Liver (tissue), 3 donors: ENCODE data around the gene EFCAB11.

ENCODE experiments used
- FOXA1 ChIP-seq: IDR thresholded peaks from 2 replicates; pipeline ENCODE4 v1.6.1; 2016; ENCODE audit warnings: antibody characterized with exemption
- JUND ChIP-seq, 2 donors: IDR thresholded peaks; 2 replicates each; pipeline ENCODE4 v1.6.1; 2016; ENCODE audit warnings: antibody characterized with exemption in 2 of 2
- RAD21 ChIP-seq, 2 donors: IDR thresholded peaks; 2 replicates each; pipeline ENCODE4 v1.6.1; 2016; ENCODE audit warnings: antibody characterized with exemption in 2 of 2, mild to moderate bottlenecking in 2 of 2
- RXRA ChIP-seq, 2 donors: IDR thresholded peaks; 2 replicates each; pipeline ENCODE4 v1.6.1; 2017 to 2018; ENCODE audit warnings: antibody characterized with exemption in 2 of 2, mild to moderate bottlenecking in 1 of 2
- TAF1 ChIP-seq: conservative IDR thresholded peaks from 2 replicates; pipeline ENCODE4 v1.6.1; 2016; ENCODE audit warnings: antibody characterized with exemption, mild to moderate bottlenecking
- YY1 ChIP-seq: IDR thresholded peaks from 2 replicates; pipeline ENCODE4 v1.6.1; 2016; ENCODE audit warnings: antibody characterized with exemption, mild to moderate bottlenecking
- TF ChIP-seq, protein P1 (sequence below): fragments of 150-350 bp; IDR thresholded peaks from 2 replicates; pipeline ENCODE4 v1.5.1; 2017; ENCODE audit warnings: improper control_type of control experiment, low read depth, low read length; ENCODE audit not compliant: missing input control
- TF ChIP-seq, protein P2 (sequence below): IDR thresholded peaks from 2 replicates; pipeline ENCODE4 v1.6.1; 2016; ENCODE audit warnings: antibody characterized with exemption, mild to moderate bottlenecking
- TF ChIP-seq, protein P3 (sequence below): IDR thresholded peaks from 2 replicates; pipeline ENCODE4 v1.6.1; 2016; ENCODE audit warnings: antibody characterized with exemption
- TF ChIP-seq, protein P4 (sequence below): IDR thresholded peaks from 2 replicates; pipeline ENCODE4 v1.6.1; 2016; ENCODE audit warnings: antibody characterized with exemption
- donor health status: healthy.
- donor health status: healthy.

DNA sequence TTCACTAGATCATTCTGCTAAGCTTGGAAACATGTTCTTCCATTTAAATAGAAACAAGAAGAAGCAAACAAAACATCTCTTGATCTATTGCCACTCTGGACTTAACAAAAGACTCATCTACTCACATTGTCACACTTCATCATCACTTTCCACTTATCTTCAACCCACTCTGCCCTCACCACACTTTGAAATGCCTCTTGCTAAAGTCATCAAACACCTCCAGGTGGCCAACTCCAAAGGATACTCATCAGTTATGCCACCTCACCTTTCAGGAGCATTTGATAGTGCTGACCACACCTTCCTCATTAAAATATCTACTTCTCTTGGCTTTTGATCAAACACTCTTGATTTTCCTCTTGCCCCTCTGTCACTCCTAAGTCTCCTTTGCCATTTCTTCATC, 7.2 kb downstream of the EFCAB11 start:
- TF ChIP-seq, protein P1, sequence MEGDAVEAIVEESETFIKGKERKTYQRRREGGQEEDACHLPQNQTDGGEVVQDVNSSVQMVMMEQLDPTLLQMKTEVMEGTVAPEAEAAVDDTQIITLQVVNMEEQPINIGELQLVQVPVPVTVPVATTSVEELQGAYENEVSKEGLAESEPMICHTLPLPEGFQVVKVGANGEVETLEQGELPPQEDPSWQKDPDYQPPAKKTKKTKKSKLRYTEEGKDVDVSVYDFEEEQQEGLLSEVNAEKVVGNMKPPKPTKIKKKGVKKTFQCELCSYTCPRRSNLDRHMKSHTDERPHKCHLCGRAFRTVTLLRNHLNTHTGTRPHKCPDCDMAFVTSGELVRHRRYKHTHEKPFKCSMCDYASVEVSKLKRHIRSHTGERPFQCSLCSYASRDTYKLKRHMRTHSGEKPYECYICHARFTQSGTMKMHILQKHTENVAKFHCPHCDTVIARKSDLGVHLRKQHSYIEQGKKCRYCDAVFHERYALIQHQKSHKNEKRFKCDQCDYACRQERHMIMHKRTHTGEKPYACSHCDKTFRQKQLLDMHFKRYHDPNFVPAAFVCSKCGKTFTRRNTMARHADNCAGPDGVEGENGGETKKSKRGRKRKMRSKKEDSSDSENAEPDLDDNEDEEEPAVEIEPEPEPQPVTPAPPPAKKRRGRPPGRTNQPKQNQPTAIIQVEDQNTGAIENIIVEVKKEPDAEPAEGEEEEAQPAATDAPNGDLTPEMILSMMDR = no peak
- no peak for TF ChIP-seq TAF1
- TF ChIP-seq, protein P2, sequence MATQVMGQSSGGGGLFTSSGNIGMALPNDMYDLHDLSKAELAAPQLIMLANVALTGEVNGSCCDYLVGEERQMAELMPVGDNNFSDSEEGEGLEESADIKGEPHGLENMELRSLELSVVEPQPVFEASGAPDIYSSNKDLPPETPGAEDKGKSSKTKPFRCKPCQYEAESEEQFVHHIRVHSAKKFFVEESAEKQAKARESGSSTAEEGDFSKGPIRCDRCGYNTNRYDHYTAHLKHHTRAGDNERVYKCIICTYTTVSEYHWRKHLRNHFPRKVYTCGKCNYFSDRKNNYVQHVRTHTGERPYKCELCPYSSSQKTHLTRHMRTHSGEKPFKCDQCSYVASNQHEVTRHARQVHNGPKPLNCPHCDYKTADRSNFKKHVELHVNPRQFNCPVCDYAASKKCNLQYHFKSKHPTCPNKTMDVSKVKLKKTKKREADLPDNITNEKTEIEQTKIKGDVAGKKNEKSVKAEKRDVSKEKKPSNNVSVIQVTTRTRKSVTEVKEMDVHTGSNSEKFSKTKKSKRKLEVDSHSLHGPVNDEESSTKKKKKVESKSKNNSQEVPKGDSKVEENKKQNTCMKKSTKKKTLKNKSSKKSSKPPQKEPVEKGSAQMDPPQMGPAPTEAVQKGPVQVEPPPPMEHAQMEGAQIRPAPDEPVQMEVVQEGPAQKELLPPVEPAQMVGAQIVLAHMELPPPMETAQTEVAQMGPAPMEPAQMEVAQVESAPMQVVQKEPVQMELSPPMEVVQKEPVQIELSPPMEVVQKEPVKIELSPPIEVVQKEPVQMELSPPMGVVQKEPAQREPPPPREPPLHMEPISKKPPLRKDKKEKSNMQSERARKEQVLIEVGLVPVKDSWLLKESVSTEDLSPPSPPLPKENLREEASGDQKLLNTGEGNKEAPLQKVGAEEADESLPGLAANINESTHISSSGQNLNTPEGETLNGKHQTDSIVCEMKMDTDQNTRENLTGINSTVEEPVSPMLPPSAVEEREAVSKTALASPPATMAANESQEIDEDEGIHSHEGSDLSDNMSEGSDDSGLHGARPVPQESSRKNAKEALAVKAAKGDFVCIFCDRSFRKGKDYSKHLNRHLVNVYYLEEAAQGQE = no peak
- no peak for TF ChIP-seq JUND (IDR thresholded peaks at IDR 0.05)
- TF ChIP-seq RXRA (IDR thresholded peaks at IDR 0.05) = no peak
- TF ChIP-seq, protein P3, sequence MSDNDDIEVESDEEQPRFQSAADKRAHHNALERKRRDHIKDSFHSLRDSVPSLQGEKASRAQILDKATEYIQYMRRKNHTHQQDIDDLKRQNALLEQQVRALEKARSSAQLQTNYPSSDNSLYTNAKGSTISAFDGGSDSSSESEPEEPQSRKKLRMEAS = no peak
- TF ChIP-seq FOXA1 = no peak
- TF ChIP-seq, protein P4, sequence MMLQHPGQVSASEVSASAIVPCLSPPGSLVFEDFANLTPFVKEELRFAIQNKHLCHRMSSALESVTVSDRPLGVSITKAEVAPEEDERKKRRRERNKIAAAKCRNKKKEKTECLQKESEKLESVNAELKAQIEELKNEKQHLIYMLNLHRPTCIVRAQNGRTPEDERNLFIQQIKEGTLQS = no peak
- TF ChIP-seq YY1 = no peak
- no peak for TF ChIP-seq RAD21 (IDR thresholded peaks at IDR 0.05)
